Astrocyte (in vitro differentiated cells and primary cell): ENCODE measurements around the gene WDR41. TPM values are rescaled to one million over a fixed set of nuclear protein-coding genes. Genes with fewer than 3 reads are reported as not detected.

Experiments used
- DNase-seq: peaks from one replicate; pipeline ENCODE4 v3.0.0-alpha.2; 2010; ENCODE audit warnings: low read depth
- FAIRE-seq: peaks from 2 replicates; lab custom pipeline; 2011; peaks lifted over from hg19 to GRCh38; lab: Jason Lieb, UNC
- H2AFZ ChIP-seq: 2 replicates; pipeline ENCODE4 v1.6.0; 2012; ENCODE audit warnings: low read depth, low read length, inconsistent platforms
- H3K27ac ChIP-seq: 2 replicates; pipeline ENCODE4 v1.5.1; 2011; ENCODE audit warnings: low read depth, low read length, inconsistent platforms
- H3K27me3 ChIP-seq: 2 replicates; pipeline ENCODE4 v1.6.0; 2011; ENCODE audit warnings: low read length, inconsistent platforms; ENCODE audit not compliant: insufficient read depth
- H3K36me3 ChIP-seq: 2 replicates; pipeline ENCODE4 v1.5.1; 2011; ENCODE audit warnings: low read length, inconsistent platforms; ENCODE audit not compliant: insufficient read depth
- H3K4me1 ChIP-seq: 2 replicates; pipeline ENCODE4 v1.5.1; 2011; ENCODE audit warnings: low read length, inconsistent platforms; ENCODE audit not compliant: insufficient read depth
- H3K4me2 ChIP-seq: 2 replicates; pipeline ENCODE4 v1.6.0; 2012; ENCODE audit warnings: low read length, inconsistent platforms
- H3K4me3 ChIP-seq: 2 replicates; pipeline ENCODE4 v1.5.1; 2011; ENCODE audit warnings: low read depth, mild to moderate bottlenecking, low read length, inconsistent platforms; ENCODE audit not compliant: insufficient read depth
- H3K79me2 ChIP-seq: 2 replicates; pipeline ENCODE4 v1.6.0; 2012; ENCODE audit warnings: mild to moderate bottlenecking, low read length, inconsistent platforms; ENCODE audit not compliant: insufficient read depth
- H3K9ac ChIP-seq: 2 replicates; pipeline ENCODE4 v1.6.0; 2012; ENCODE audit warnings: mild to moderate bottlenecking, low read length, inconsistent platforms
- H3K9me3 ChIP-seq: 2 replicates; pipeline ENCODE4 v1.5.1; 2012; ENCODE audit warnings: low read depth, mild to moderate bottlenecking, low read length, inconsistent platforms; ENCODE audit not compliant: insufficient read depth
- H4K20me1 ChIP-seq: 2 replicates; pipeline ENCODE4 v1.6.0; 2012; ENCODE audit warnings: low read length, inconsistent platforms; ENCODE audit not compliant: insufficient read depth
- H3K27ac Mint-ChIP-seq: one replicate; pipeline ENCODE4 v1.8.0; 2021; ENCODE audit warnings: mild to moderate bottlenecking, mixed read lengths; ENCODE audit not compliant: unreplicated experiment
- H3K27me3 Mint-ChIP-seq: one replicate; pipeline ENCODE4 v1.8.0; 2021; ENCODE audit warnings: low read depth, mixed read lengths; ENCODE audit not compliant: unreplicated experiment
- H3K36me3 Mint-ChIP-seq: one replicate; pipeline ENCODE4 v1.8.0; 2021; ENCODE audit warnings: low read depth, mixed read lengths; ENCODE audit not compliant: unreplicated experiment
- H3K4me1 Mint-ChIP-seq: one replicate; pipeline ENCODE4 v1.8.0; 2021; ENCODE audit warnings: low read depth, mixed read lengths; ENCODE audit not compliant: unreplicated experiment
- H3K4me3 Mint-ChIP-seq: one replicate; pipeline ENCODE4 v1.8.0; 2021; ENCODE audit warnings: mild to moderate bottlenecking, moderate library complexity, mixed read lengths; ENCODE audit not compliant: unreplicated experiment
- H3K9me3 Mint-ChIP-seq: one replicate; pipeline ENCODE4 v1.8.0; 2021; ENCODE audit warnings: mild to moderate bottlenecking, mixed read lengths; ENCODE audit not compliant: unreplicated experiment
- CTCF ChIP-seq: IDR thresholded peaks from 2 replicates; pipeline ENCODE4 v1.5.1; 2011; ENCODE audit warnings: low read depth, mild to moderate bottlenecking, inconsistent platforms, low read length, moderate library complexity; ENCODE audit not compliant: insufficient read depth
- EZH2 ChIP-seq: IDR thresholded peaks from 2 replicates; pipeline ENCODE4 v1.6.1; 2012; ENCODE audit warnings: mild to moderate bottlenecking, low read length, inconsistent platforms; ENCODE audit not compliant: insufficient read depth
- total RNA-seq: library from RNA; stranded (reverse); gene quantifications from 2 replicates; pipeline ENCODE4 v1.2.1, GENCODE V29; 2021

WDR41 gene
- total RNA-seq, 1 donor from 2014 or later = 115 TPM

- H3K4me3 ChIP-seq = no peak overlapping the region
- H3K9me3 ChIP-seq = no peaks in the 10 kb centered on the region
- H3K79me2 ChIP-seq = peaks cover 5% of the 10 kb centered on the region
- Mint-ChIP-seq H3K4me3 (no peak overlapping the region), H3K27me3 (no peaks in the 10 kb centered on the region), H3K9me3 (no peaks in the 10 kb centered on the region), H3K36me3 (peaks cover 30% of the 10 kb centered on the region), H3K4me1 (peaks cover 2% of the 10 kb centered on the region), H3K27ac (no peak overlapping the region)
- no peak for FAIRE-seq
- no peak overlapping the region for H3K9ac ChIP-seq
- H2AFZ ChIP-seq = no peak overlapping the region
- TF ChIP-seq EZH2 = no peak
- TF ChIP-seq CTCF = no peak
- no peak overlapping the region for H3K4me2 ChIP-seq
- no peaks in the 10 kb centered on the region for H3K4me1 ChIP-seq
- H3K27ac ChIP-seq = no peak overlapping the region
- H4K20me1 ChIP-seq = peaks cover 5% of the 10 kb centered on the region
- H3K27me3 ChIP-seq = no peaks in the 10 kb centered on the region
- H3K36me3 ChIP-seq = peaks cover 25% of the 10 kb centered on the region
- no peak for DNase-seq
Observed at GRCh38 chr5:77452351-77452750, 39.8 kb downstream of the WDR41 start.

- Mint-ChIP-seq H3K4me1 (peaks cover 2% of the 10 kb centered on the region), H3K9me3 (no peaks in the 10 kb centered on the region)
- FAIRE-seq = no peak
Observed at GRCh38 chr5:77449981-77450380, 42.1 kb downstream of the WDR41 start.

More at GRCh38 chr5:77449981-77450380, 42.1 kb downstream of the WDR41 start:
- H3K27me3 Mint-ChIP-seq = no peaks in the 10 kb centered on the region
- no peaks in the 10 kb centered on the region for H3K27me3 ChIP-seq
- peaks cover 5% of the 10 kb centered on the region for H3K79me2 ChIP-seq
- H3K27ac Mint-ChIP-seq = no peak overlapping the region
- H3K4me2 ChIP-seq = no peak overlapping the region
- no peak overlapping the region for H3K4me3 Mint-ChIP-seq
- H3K36me3 Mint-ChIP-seq = peaks cover 42% of the 10 kb centered on the region
- no peak overlapping the region for H3K9ac ChIP-seq
- peak; percentile 44 for DNase-seq
- H2AFZ ChIP-seq = no peak overlapping the region
- H3K9me3 ChIP-seq = no peaks in the 10 kb centered on the region
- no peak overlapping the region for H3K27ac ChIP-seq
- H3K4me3 ChIP-seq = no peak overlapping the region
- no peaks in the 10 kb centered on the region for H3K4me1 ChIP-seq
- peaks cover 5% of the 10 kb centered on the region for H4K20me1 ChIP-seq
- peaks cover 20% of the 10 kb centered on the region for H3K36me3 ChIP-seq
- no peak for TF ChIP-seq EZH2
- TF ChIP-seq CTCF = no peak
